SK-N-SH treated with all-trans-retinoic acid at 6 μM for 48 hours (cell line): ENCODE data around the gene TNFRSF17.

ENCODE experiments used
- ATAC-seq: fragments of 200-7000 bp; cut with Tn5 transposase; 3 replicates; pipeline ENCODE4 v1.9.1; 2020; ENCODE audit warnings: mild to moderate bottlenecking, moderate library complexity
- ARNTL ChIP-seq: fragments of 450-650 bp; formaldehyde crosslinking; IDR thresholded peaks from 2 replicates; pipeline ENCODE4 v1.5.0; 2020; ENCODE audit warnings: low read depth, mild to moderate bottlenecking, moderate library complexity, borderline replicate concordance
- CREB5 ChIP-seq: fragments of 250-450 bp; sonication (Bioruptor Pico); IDR thresholded peaks from 2 replicates; pipeline ENCODE4 v1.5.1; 2020; ENCODE audit warnings: low read depth, mild to moderate bottlenecking, moderate library complexity
- CSDC2 ChIP-seq: fragments of 250-450 bp; sonication (Bioruptor Pico); IDR thresholded peaks from 2 replicates; pipeline ENCODE4 v1.5.0; 2020; ENCODE audit warnings: mild to moderate bottlenecking, moderate library complexity
- CSRNP3 ChIP-seq: fragments of 250-450 bp; sonication (Bioruptor Pico); IDR thresholded peaks from 2 replicates; pipeline ENCODE4 v1.5.1; 2021; ENCODE audit warnings: mild to moderate bottlenecking, moderate library complexity
- ESRRG ChIP-seq: fragments of 250-450 bp; sonication (Bioruptor Pico); IDR thresholded peaks from 2 replicates; pipeline ENCODE4 v1.6.1; 2021; ENCODE audit warnings: mild to moderate bottlenecking
- GLIS3 ChIP-seq: fragments of 250-450 bp; sonication (Bioruptor Pico); IDR thresholded peaks from 2 replicates; pipeline ENCODE4 v1.5.0; 2020; ENCODE audit warnings: mild to moderate bottlenecking, moderate library complexity
- ISL1 ChIP-seq: fragments of 250-450 bp; sonication (Bioruptor Pico); IDR thresholded peaks from 2 replicates; pipeline ENCODE4 v2.1.2; 2022; ENCODE audit warnings: mild to moderate bottlenecking, moderate library complexity
- OSR1 ChIP-seq: fragments of 250-450 bp; sonication (Bioruptor Pico); IDR thresholded peaks from 2 replicates; pipeline ENCODE4 v1.8.0; 2022; ENCODE audit warnings: moderate library complexity, mild to moderate bottlenecking, inconsistent platforms
- PATZ1 ChIP-seq: fragments of 250-450 bp; sonication (Bioruptor Pico); IDR thresholded peaks from 2 replicates; pipeline ENCODE4 v1.8.0; 2020; ENCODE audit warnings: mild to moderate bottlenecking, moderate library complexity, borderline replicate concordance
- POU6F1 ChIP-seq: fragments of 250-450 bp; sonication (Bioruptor Pico); IDR thresholded peaks from 2 replicates; pipeline ENCODE4 v1.8.0; 2021; ENCODE audit warnings: low read depth, mild to moderate bottlenecking, moderate library complexity, borderline replicate concordance
- PPARA ChIP-seq: fragments of 250-450 bp; sonication (Bioruptor Pico); IDR thresholded peaks from 2 replicates; pipeline ENCODE4 v1.5.0; 2020; ENCODE audit warnings: mild to moderate bottlenecking, borderline replicate concordance
- SNAI2 ChIP-seq: fragments of 250-450 bp; sonication (Bioruptor Pico); IDR thresholded peaks from 2 replicates; pipeline ENCODE4 v1.5.0; 2020; ENCODE audit warnings: mild to moderate bottlenecking, moderate library complexity
- TCF4 ChIP-seq: fragments of 250-450 bp; sonication (Bioruptor Pico); IDR thresholded peaks from 2 replicates; pipeline ENCODE4 v1.8.0; 2021; ENCODE audit warnings: mild to moderate bottlenecking, moderate library complexity, borderline replicate concordance
- TOX ChIP-seq: fragments of 250-450 bp; sonication (Bioruptor Pico); IDR thresholded peaks from 2 replicates; pipeline ENCODE4 v1.8.0; 2021; ENCODE audit warnings: mild to moderate bottlenecking, moderate library complexity, borderline replicate concordance
- TSHZ2 ChIP-seq: fragments of 250-450 bp; sonication (Bioruptor Pico); IDR thresholded peaks from 2 replicates; pipeline ENCODE4 v1.5.0; 2020; ENCODE audit warnings: mild to moderate bottlenecking, moderate library complexity
- ZC3H10 ChIP-seq: fragments of 250-450 bp; sonication (Bioruptor Pico); IDR thresholded peaks from 2 replicates; pipeline ENCODE4 v1.5.1; 2021; ENCODE audit warnings: mild to moderate bottlenecking, moderate library complexity
- ZFP3 ChIP-seq: fragments of 250-450 bp; sonication (Bioruptor Pico); IDR thresholded peaks from 2 replicates; pipeline ENCODE4 v1.5.0; 2020; ENCODE audit warnings: mild to moderate bottlenecking, moderate library complexity
- ZFP30 ChIP-seq: fragments of 450-650 bp; formaldehyde crosslinking; IDR thresholded peaks from 2 replicates; pipeline ENCODE4 v1.5.0; 2022; ENCODE audit warnings: mild to moderate bottlenecking, moderate library complexity
- ZNF565 ChIP-seq: fragments of 450-650 bp; formaldehyde crosslinking; conservative IDR thresholded peaks from 2 replicates; pipeline ENCODE4 v1.5.0; 2020; ENCODE audit warnings: low read depth, mild to moderate bottlenecking, moderate library complexity
- ZNF70 ChIP-seq: fragments of 450-650 bp; formaldehyde crosslinking; IDR thresholded peaks from 2 replicates; pipeline ENCODE4 v1.5.0; 2020; ENCODE audit warnings: mild to moderate bottlenecking, moderate library complexity
- ZNF8 ChIP-seq: fragments of 450-650 bp; formaldehyde crosslinking; IDR thresholded peaks from 2 replicates; pipeline ENCODE4 v1.5.0; 2020; ENCODE audit warnings: mild to moderate bottlenecking, moderate library complexity

Gene TNFRSF17

GRCh38 chr16:11955713-11956123 lies 9.3 kb upstream of the TNFRSF17 start (continued):
- TF ChIP-seq TSHZ2 (CRISPR knock-in tag) (no peak), ESRRG (CRISPR knock-in tag) (no peak), GLIS3 (CRISPR knock-in tag) (no peak), OSR1 (CRISPR knock-in tag) (no peak), TOX (CRISPR knock-in tag) (no peak), ZNF70 (CRISPR knock-in tag) (no peak), CREB5 (CRISPR knock-in tag) (no peak)

- ATAC-seq = no peak
- TF ChIP-seq ESRRG (CRISPR knock-in tag) (no peak), TOX (CRISPR knock-in tag) (no peak), TSHZ2 (CRISPR knock-in tag) (no peak), PATZ1 (CRISPR knock-in tag) (no peak), OSR1 (CRISPR knock-in tag) (no peak), CSDC2 (CRISPR knock-in tag) (no peak), ZC3H10 (CRISPR knock-in tag) (no peak), CSRNP3 (CRISPR knock-in tag) (no peak), ZFP30 (CRISPR knock-in tag) (no peak), ZNF565 (no peak), TCF4 (CRISPR knock-in tag) (no peak), POU6F1 (no peak), ZFP3 (CRISPR knock-in tag) (no peak), ARNTL (CRISPR knock-in tag) (no peak), GLIS3 (CRISPR knock-in tag) (no peak), PPARA (CRISPR knock-in tag) (no peak), ZNF8 (no peak), ISL1 (CRISPR knock-in tag) (no peak), SNAI2 (CRISPR knock-in tag) (no peak), ZNF70 (CRISPR knock-in tag) (no peak)
Measured at GRCh38 chr16:11956558-11956957, 8.5 kb upstream of the TNFRSF17 start.
